SK-N-SH (cell line): Measurements from ENCODE around the gene CACNA2D3.

Experiments used
- EZH2phosphoT487 ChIP-seq: fragments of 200-600 bp; sonication (generic); IDR thresholded peaks from 2 replicates; pipeline ENCODE4 v1.6.1; 2017; ENCODE audit warnings: low read depth, mixed run types, mild to moderate bottlenecking, antibody characterized with exemption, moderate library complexity, borderline replicate concordance
- FOXJ3 ChIP-seq: sonication (generic); formaldehyde crosslinking; IDR thresholded peaks from 2 replicates; pipeline ENCODE4 v1.5.1; 2020; ENCODE audit warnings: mild to moderate bottlenecking, missing genetic modification reagents
- JUND ChIP-seq: IDR thresholded peaks from 2 replicates; pipeline ENCODE4 v1.4.0; 2012
- NFIC ChIP-seq: IDR thresholded peaks from 2 replicates; pipeline ENCODE4 v1.4.0; 2012; ENCODE audit warnings: borderline replicate concordance
- POLR2AphosphoS5 ChIP-seq: IDR thresholded peaks from 2 replicates; pipeline ENCODE4 v1.6.1; 2012; ENCODE audit warnings: low read depth, low read length
- RAD21 ChIP-seq: IDR thresholded peaks from 2 replicates; pipeline ENCODE4 v1.6.1; 2012; ENCODE audit warnings: mild to moderate bottlenecking, low read length
- SMC3 ChIP-seq: IDR thresholded peaks from 2 replicates; pipeline ENCODE4 v1.6.1; 2012; ENCODE audit warnings: low read depth, low read length, improper control_type of control experiment
- YY1 ChIP-seq: IDR thresholded peaks from 2 replicates; pipeline ENCODE4 v1.4.0; 2012; ENCODE audit warnings: low read depth, mild to moderate bottlenecking
- TF ChIP-seq, protein P1 (sequence below): IDR thresholded peaks from 2 replicates; pipeline ENCODE4 v1.4.0; 2012; ENCODE audit warnings: low read depth
- TF ChIP-seq, protein P2 (sequence below): fragments of 200-600 bp; sonication (generic); IDR thresholded peaks from 2 replicates; pipeline ENCODE4 v1.6.1; 2017; ENCODE audit warnings: antibody characterized with exemption, mild to moderate bottlenecking, moderate library complexity
- TF ChIP-seq, protein P3 (sequence below): fragments of 150-350 bp; IDR thresholded peaks from 2 replicates; pipeline ENCODE4 v1.6.1; 2017; ENCODE audit warnings: antibody characterized with exemption, low read length, low read depth, borderline replicate concordance
- TF ChIP-seq, protein P4 (sequence below): IDR thresholded peaks from 2 replicates; pipeline ENCODE4 v1.4.0; 2012; ENCODE audit warnings: low read depth, borderline replicate concordance

DNA sequence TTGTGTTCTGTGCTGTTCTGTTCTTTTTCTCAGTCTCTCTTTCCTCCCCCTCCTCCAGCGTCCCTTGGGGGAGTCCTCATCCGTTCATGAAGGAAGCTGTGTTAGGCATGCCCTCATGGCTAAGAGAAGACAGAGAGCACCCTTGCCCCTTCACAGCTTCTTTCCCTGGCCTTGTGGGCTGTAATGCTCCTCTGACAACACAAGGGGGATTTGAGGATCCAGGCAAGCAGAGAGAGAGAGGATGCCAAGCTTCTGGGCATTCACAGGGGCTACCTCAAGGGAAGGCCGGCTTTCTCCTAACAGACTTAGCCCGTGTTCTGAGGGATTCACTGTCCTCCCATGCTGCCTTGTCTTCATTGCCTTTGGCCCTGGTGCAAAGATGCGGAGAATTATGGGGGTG is 416.0 kb downstream of the CACNA2D3 start:
- TF ChIP-seq, protein P1, sequence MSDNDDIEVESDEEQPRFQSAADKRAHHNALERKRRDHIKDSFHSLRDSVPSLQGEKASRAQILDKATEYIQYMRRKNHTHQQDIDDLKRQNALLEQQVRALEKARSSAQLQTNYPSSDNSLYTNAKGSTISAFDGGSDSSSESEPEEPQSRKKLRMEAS = no peak
- TF ChIP-seq, protein P2, sequence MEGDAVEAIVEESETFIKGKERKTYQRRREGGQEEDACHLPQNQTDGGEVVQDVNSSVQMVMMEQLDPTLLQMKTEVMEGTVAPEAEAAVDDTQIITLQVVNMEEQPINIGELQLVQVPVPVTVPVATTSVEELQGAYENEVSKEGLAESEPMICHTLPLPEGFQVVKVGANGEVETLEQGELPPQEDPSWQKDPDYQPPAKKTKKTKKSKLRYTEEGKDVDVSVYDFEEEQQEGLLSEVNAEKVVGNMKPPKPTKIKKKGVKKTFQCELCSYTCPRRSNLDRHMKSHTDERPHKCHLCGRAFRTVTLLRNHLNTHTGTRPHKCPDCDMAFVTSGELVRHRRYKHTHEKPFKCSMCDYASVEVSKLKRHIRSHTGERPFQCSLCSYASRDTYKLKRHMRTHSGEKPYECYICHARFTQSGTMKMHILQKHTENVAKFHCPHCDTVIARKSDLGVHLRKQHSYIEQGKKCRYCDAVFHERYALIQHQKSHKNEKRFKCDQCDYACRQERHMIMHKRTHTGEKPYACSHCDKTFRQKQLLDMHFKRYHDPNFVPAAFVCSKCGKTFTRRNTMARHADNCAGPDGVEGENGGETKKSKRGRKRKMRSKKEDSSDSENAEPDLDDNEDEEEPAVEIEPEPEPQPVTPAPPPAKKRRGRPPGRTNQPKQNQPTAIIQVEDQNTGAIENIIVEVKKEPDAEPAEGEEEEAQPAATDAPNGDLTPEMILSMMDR = no peak
- TF ChIP-seq POLR2AphosphoS5 (no peak), SMC3 (peak; percentile 39; the same call in 1 of the 2 replicates), YY1 (no peak), EZH2phosphoT487 (no peak), RAD21 (peak; percentile 54), JUND (no peak), NFIC (no peak), FOXJ3 (CRISPR knock-in tag) (no peak)
- TF ChIP-seq, protein P3, sequence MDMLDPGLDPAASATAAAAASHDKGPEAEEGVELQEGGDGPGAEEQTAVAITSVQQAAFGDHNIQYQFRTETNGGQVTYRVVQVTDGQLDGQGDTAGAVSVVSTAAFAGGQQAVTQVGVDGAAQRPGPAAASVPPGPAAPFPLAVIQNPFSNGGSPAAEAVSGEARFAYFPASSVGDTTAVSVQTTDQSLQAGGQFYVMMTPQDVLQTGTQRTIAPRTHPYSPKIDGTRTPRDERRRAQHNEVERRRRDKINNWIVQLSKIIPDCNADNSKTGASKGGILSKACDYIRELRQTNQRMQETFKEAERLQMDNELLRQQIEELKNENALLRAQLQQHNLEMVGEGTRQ = no peak
- TF ChIP-seq, protein P4, sequence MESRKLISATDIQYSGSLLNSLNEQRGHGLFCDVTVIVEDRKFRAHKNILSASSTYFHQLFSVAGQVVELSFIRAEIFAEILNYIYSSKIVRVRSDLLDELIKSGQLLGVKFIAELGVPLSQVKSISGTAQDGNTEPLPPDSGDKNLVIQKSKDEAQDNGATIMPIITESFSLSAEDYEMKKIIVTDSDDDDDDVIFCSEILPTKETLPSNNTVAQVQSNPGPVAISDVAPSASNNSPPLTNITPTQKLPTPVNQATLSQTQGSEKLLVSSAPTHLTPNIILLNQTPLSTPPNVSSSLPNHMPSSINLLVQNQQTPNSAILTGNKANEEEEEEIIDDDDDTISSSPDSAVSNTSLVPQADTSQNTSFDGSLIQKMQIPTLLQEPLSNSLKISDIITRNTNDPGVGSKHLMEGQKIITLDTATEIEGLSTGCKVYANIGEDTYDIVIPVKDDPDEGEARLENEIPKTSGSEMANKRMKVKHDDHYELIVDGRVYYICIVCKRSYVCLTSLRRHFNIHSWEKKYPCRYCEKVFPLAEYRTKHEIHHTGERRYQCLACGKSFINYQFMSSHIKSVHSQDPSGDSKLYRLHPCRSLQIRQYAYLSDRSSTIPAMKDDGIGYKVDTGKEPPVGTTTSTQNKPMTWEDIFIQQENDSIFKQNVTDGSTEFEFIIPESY = no peak
